NCI-H1092 treated with DMSO at 0.1 percent for 48 hours (cell line): ENCODE results near the gene RBMS1.

Experiments
- DNase-seq: peaks from one replicate; lab custom pipeline; 2025; lab: John Stamatoyannopoulos, UW

Gene RBMS1

DNA sequence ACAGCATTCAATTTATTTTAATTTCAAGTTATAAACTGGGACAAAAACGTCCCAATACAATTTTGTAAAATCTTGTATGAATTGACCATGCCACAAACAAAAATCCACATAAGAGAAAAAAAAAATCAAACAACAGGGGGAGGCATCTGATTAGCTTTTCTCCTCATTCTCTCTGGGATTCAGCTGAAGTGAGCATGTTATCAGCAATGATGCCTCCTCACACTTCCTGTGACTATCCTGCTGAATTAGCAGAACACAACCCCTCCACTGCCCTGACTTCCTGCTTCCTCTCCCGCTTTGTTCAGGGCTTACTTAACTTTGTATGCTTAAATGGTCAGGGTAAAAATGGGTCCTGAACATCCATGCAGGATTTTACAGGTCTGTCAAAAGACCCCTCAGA, 161.3 kb downstream of the RBMS1 start:
- DNase-seq: no peak

DNA sequence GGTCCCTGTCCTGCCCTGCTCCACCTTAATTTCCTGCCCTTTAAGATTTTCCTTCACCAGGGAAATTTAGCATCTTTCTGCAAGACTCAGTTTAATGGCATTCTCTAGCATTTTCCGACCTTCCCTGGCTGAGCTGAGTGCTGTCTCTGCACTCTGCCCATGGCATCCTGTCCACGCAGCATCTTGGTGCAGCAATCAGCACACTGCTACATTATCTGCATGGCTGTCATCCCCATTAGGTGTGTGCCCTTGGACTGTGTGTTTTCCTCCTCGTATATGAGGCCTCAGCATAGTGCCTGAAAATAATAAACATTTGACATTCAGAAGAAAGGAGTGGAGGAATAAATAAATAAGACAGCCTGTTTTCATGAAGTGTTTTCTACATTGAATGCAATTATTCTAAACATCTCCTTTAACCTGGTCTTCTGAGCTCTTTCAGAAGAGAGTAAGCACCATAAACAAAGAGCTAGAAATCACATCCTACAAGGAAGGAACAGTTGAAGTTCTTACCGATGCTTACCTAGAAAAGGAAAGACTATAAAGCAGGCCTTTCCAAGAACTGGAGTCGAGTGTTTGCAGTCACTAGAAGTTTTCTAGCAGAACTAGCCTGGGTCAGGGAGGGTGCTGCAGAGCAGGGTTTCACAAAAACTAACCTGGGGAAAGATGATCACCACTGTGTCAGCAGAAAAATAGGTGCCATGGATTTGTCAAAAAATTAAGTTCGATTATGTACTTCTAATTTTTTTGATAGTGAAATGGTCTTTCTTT, 162.2 kb downstream of the RBMS1 start:
- DNase-seq: no peak

DNA sequence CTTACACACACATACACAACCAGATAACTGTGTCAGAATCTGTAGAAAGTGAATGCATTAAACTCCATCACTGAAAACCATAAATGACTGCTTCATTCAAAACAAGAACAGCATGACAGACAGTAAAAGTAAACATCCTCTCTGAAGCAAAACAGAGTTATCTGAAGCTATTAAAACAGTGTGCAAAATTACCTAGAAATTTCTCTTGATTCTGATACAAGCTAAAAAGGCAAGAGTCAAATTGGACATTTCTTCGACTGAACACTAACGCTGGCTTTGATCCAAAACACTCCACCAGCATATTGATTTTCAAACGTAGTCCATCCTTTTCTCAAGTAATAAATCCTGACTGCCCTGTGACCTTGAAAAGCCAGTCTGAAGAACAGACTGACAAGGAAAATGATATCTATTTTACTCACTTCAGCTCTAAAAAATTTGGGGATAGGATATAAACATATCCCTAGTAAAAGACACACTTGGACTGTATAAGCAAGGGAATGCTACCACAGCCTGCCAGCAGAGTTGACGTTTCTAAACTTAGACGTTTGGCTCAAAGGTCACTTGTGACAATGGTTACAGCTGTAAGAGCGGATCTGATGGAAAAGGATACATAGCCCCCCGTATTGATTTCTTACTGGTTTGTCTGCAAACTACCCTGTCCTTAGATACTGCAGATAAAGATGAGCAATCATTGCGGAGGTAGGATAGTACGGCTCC, 164.6 kb downstream of the RBMS1 start:
- no peak for DNase-seq

DNA sequence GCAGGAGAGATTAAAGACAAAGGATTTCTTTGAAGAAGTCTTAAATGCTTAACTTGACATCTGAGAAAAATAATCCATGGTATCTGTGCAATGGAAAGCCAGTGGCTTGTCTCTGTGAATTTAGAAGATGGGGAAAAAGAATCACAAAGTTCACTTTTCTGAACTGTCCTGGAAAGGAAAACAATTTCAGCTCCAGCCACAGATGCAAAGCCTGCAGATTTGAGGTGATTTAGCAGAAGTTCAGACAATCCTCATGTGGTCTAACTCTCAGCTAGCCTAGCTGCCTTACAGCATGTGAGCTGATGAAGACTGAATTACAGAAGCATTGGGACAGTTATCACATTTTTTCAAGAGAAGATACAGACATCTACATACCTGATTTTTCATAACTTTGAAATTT, 166.8 kb downstream of the RBMS1 start:
- no peak for DNase-seq

GRCh38 chr2:160325418-160325817, 168.2 kb downstream of the RBMS1 start:
- DNase-seq: no peak

DNA sequence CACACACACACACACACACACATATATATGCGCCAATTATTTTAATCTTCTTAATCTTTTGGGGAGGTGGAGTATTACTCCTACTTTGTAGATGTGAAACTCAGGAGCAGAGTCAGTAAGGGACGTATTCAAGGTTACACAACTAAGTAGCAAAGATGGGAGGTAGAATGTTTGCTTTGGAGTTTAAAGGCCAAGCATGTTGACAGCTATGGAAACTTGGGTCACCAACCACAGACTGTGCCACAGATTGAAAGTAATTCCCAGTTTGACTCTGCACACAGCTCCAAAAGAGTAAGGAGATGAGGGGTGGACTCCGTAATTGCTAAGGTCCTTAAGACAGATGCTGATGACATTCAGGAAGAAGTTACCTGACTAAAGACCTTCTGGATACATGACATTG, 168.7 kb downstream of the RBMS1 start:
- DNase-seq: no peak

DNA sequence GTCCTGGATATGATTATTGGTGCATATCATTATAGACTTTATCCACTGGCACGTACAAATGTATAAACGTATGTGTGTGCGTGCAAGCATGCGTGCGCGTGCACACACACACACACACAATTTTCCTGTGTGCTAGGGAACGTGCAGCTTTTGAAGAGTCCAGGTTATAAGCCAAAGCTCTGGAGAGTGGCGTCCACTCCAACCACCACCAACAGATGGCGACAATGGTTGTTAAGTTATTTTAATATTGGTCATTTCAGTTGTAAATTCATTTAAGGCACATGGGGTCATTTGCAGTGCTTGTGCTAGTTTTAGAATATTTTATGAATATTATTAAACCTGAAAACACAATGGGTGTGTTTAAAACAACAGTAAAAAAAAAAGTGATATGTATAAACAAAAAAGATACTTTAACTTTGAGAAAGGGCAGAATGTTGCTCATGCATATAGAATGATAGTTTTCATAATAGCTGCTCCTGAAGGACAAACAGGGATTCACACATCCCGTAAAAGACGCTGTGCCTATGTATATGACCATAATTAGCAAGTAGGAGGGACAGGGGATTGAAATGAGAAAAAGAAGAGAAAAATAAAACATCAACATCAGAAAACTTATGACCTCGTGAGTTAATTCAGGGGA, 169.3 kb downstream of the RBMS1 start:
- DNase-seq: no peak

DNA sequence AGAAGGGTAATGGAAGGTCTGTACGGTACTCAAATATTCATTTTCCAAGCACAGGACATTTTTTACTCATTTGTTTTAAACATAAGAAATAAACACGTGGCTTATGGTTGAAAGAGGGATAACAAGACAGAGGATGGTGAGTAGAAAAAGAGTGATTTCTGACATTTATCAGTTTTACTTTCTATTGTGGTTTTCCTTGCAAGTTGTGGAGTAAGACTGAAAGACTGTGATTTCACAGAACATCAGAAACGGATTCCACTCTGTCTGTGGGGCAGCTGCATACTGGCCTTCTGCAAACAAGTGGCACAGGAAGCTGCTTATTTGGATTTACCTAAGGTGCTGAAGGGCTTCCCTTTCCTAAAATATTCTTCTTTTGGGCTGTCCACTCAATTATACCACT, 171.3 kb downstream of the RBMS1 start:
- no peak for DNase-seq

GRCh38 chr2:160321006-160321405, 172.6 kb downstream of the RBMS1 start:
- no peak for DNase-seq

DNA sequence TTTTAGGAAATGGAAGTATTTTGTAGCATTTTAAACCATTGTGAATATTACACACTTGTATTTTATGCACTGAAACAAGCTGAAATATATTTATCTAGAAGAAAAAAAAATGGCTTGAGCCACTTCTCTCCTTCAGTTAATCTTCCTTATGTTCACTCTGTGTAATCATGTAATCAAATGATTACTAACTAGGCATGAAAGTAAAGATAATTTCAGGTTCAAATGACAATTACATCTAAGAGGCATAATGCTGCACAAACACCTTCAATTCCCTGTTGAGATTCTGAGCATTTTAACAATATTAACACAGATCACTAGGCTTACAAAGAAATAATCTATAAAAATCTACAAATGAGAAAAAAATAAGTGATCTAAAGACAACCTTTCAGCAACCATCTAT, 173.9 kb downstream of the RBMS1 start:
- no peak for DNase-seq

DNA sequence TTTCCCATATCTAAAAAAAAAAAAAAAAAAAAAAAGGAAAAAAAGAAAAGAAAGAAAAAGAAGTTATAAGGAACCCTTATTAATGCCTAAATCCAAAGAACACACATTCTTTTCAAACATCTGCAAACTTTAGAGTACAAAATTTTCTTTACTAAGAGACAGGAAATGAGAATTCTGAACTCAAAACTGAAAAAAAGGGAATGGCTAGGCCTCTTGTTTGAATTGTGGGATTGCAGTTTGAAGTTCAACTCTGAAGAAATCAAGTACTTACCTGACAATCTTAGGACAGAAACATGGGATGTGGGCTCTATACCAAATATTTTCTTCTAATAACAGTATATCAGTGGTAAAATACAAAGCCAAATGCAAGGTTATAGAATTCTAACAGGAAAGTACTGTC, 175.4 kb downstream of the RBMS1 start:
- no peak for DNase-seq

- peak; percentile 17 for DNase-seq
These were observed 176.2 kb downstream of the RBMS1 start for GRCh38 chr2:160317181-160318099.

GRCh38 chr2:160315337-160315736, 178.3 kb downstream of the RBMS1 start:
- no peak for DNase-seq

DNA sequence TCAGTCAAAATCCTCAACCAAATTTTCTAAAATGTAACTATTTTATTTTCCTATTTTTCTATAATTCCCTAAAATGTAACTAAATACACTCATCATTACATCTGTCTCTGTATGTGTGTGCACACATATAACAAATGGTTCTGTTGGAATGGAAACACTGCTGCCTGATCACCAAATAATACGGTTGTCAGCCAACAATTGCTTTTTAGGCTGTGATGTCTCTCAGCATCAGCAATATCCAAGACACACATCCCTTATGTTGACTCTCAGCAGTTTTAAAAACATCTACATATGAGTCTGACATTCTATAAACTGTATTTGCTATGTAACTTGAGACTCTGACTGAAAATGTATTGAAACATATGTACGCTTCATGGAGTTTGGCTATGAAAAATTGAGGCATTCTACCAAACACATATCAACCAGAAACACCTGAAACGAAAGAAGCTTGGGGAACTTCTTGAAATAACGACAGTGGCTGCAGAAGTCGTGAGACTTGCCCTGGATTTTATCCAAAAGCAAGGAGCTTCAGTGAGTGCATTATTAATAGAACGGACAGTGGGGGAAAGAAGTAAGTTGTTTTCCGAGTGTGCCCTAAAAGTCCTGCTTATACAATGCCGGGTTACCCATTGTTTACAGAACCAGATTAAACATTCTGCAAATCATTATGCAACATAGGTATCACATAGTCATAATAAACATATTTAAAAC, 183.3 kb downstream of the RBMS1 start:
- DNase-seq: no peak

DNA sequence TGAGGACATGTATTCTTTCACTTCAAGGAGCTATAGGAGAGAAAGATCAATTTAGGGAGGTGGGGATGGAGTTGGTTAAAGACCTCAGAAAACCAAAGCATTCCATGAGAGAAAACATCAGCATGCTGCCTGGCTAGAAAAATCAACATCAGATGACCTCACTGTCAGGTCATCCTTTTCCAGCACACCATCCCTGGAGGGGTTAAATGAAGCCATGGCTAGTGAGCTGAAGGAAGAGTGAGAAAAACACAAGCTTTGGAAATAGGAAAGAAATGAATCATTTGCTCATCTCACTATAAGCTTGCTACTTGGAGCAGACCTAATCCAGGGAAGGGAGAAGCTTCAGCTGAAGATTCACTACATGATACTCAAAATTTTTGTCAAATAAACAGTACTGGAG, 184.0 kb downstream of the RBMS1 start:
- DNase-seq: no peak

DNA sequence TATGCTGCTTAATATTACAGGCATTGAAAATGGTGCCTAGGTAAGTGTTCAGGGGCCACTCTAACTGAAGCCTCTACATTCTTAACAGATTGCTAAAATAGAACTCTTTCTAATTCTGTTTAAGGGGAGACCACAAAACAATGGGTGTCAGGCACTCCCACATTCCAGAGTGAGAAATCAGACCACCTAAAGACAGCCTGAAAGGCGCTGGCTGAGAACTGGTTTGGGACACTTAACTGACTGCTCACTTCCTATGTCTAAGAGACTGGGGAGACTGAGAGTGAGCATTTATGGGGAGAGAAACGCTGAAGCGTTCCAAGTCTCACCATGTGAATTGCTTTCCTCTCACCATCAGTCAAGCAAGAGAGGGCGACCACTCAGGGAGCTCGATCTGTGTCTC, 184.7 kb downstream of the RBMS1 start:
- DNase-seq: no peak

DNA sequence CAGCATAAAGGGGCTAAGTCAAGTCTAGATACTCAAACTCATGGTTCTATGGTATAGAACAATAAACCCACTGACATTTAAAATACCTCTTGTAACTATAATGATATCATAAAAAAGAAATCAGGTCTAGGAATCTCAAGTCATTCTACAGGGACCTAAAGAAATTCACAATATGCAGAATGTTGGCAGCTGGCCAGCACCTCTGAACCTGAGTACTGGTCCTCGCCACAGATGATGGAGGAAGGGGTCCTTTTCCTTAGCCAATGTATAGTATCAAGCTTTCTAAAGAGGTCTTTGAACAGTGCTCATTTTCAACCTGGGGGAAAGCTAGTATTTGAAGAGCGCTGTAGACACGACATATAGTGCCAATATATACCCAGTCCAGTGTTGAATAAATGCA, 185.1 kb downstream of the RBMS1 start:
- DNase-seq: no peak

DNA sequence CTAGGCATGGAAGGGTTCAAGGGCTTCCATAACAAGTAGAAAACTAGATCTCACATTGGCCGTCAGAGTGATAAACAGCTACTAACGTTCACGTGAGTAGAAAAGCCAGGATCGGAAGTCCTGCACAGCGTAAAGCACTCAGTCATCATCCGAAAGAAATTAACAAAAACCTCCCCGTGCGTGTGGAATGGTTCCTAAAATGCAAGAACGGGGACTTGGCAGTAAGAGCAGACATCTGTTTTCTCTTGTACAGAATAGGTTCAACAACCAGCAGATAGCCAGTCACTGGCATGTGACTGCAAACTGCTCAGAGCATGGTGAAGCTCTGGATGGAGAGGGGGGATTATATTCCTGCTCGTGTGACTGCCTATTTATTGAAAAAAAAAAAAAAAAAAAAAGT, 186.6 kb downstream of the RBMS1 start:
- DNase-seq: no peak

DNA sequence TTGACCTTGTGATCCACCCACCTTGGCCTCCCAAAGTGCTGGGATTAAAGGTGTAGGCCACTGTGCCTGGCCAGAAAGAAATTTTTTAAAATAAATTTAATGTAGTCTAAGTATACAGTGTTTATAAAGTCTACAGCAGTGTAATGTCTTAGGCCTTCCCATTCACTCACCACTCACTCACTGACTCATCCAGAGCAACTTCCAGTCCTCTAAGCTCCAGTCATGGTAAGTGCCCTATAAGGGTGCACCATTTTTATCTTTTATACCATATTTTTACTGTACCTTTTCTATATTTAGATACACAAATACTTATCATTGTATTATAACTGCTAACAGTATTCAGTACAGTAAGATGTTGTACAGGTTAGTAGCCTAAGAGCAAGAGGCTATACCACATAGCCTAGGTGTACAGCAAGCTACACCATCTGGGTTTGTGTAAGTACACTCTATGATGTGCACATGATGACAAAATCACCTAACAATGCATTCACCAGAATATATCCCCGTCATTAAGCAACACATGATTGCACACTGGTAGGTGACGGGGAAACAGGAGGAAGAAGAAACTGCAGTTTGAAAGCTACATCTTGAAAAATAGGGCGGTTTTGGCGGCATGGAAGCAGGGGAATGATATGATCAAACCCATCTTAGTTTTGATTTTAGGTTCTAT, 188.4 kb downstream of the RBMS1 start:
- no peak for DNase-seq

DNA sequence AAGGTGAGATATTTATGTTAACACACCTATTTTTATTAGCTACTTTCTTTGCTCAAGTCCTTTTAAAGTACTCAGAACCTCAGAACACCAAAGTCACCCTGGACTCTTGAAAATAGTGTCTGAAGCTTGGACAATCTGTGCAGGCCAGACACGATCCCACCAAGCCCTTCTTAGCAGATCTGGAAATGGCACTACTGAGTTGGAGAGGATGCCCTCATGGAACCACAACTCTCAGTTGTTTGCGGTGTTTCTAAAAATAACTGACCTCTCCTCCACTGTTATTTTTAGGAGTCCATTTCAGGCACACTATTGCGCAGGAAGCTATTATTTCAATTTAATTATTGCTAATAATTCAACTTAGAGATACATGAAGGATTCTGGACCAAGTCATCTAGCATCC, 190.1 kb downstream of the RBMS1 start:
- no peak for DNase-seq

DNA sequence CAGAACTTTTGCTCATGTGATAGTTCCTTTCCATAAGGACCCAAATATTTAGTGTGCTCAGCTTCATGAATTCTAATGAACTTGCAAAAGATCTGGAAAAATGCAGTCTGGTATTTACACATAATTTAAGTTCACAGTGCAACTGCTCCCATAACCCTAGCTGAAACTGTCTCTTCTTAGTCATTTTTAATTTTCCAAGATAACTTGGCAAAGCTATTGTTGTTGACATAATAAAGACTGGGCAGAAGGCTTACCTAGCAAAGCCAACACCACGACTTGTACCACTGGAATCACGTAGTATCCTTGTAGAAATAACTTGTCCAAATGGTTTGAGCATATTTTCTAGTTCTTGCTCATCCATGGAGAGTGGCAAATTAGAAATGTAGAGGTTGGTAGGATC, 190.5 kb downstream of the RBMS1 start:
- DNase-seq: no peak
